Bronchial epithelial cell (primary cell): ENCODE measurements around the gene SIRT5. TPM values are rescaled to one million over a fixed set of nuclear protein-coding genes. Genes with fewer than 3 reads are reported as not detected.
A peak's percentile ranks its signal among the peaks of the same experiment; 100 is the strongest.

Experiments used
- DNase-seq: peaks from one replicate; pipeline ENCODE4 v3.0.0-alpha.2; 2010; ENCODE audit warnings: low read depth
- FAIRE-seq: peaks from 2 replicates; lab custom pipeline; 2011; peaks lifted over from hg19 to GRCh38; lab: Jason Lieb, UNC
- H3K27me3 ChIP-seq: 2 replicates; pipeline ENCODE4 v1.5.1; 2011; ENCODE audit warnings: low read length; ENCODE audit not compliant: control insufficient read depth, insufficient read depth
- H3K36me3 ChIP-seq: 2 replicates; pipeline ENCODE4 v1.5.1; 2011; ENCODE audit warnings: low read length; ENCODE audit not compliant: control insufficient read depth, insufficient read depth
- H3K4me3 ChIP-seq: 2 replicates; pipeline ENCODE4 v1.5.1; 2011; ENCODE audit warnings: mild to moderate bottlenecking, low read depth, low read length, control low read depth
- CTCF ChIP-seq: IDR thresholded peaks from 2 replicates; pipeline ENCODE4 v1.5.1; 2011; ENCODE audit warnings: mild to moderate bottlenecking, moderate library complexity, low read length, control low read depth, inconsistent platforms; ENCODE audit not compliant: insufficient read depth, severe bottlenecking
- total RNA-seq: library from RNA; depleted of rRNA; stranded (reverse); fragments of >200 nt; gene quantifications from 2 replicates; pipeline ENCODE4 v1.2.1, GENCODE V29; 2014

The SIRT5 gene
- total RNA-seq, 1 donor from 2014 or later, result 10.8 TPM

GRCh38 chr6:13589801-13590200 is 15.4 kb downstream of the SIRT5 start:
- no peak for TF ChIP-seq CTCF
- no peak for FAIRE-seq

GRCh38 chr6:13590574-13591153 is 16.3 kb downstream of the SIRT5 start:
- DNase-seq (no peak), FAIRE-seq (no peak)
- H3K4me3 ChIP-seq, result no peak overlapping the region
- H3K36me3 ChIP-seq, result peaks cover 11% of the 10 kb centered on the region
- no peak for TF ChIP-seq CTCF
- no peaks in the 10 kb centered on the region for H3K27me3 ChIP-seq

More at GRCh38 chr6:13589801-13590200, 15.4 kb downstream of the SIRT5 start:
- Histone ChIP-seq H3K4me3 (no peak overlapping the region), H3K36me3 (peaks cover 9% of the 10 kb centered on the region), H3K27me3 (no peaks in the 10 kb centered on the region)
- DNase-seq, result no peak

GRCh38 chr6:13591205-13591921 is 17.0 kb downstream of the SIRT5 start:
- peaks cover 11% of the 10 kb centered on the region for H3K36me3 ChIP-seq
- TF ChIP-seq CTCF, result no peak
- no peak for FAIRE-seq

GRCh38 chr6:13593103-13593502 is 18.7 kb downstream of the SIRT5 start:
- Histone ChIP-seq H3K27me3 (no peaks in the 10 kb centered on the region), H3K4me3 (no peak overlapping the region), H3K36me3 (peaks cover 5% of the 10 kb centered on the region)
- no peak for TF ChIP-seq CTCF
- DNase-seq (no peak), FAIRE-seq (no peak)

More at GRCh38 chr6:13591205-13591921, 17.0 kb downstream of the SIRT5 start:
- no peak overlapping the region for H3K4me3 ChIP-seq
- no peak for DNase-seq
- H3K27me3 ChIP-seq, result no peaks in the 10 kb centered on the region

GRCh38 chr6:13593720-13594119 is 19.3 kb downstream of the SIRT5 start:
- TF ChIP-seq CTCF, result no peak

GRCh38 chr6:13597073-13597472 is 22.7 kb downstream of the SIRT5 start:
- FAIRE-seq, result no peak
- TF ChIP-seq CTCF, result no peak
- no peak overlapping the region for H3K4me3 ChIP-seq
- peaks cover 5% of the 10 kb centered on the region for H3K36me3 ChIP-seq
- no peak for DNase-seq
- H3K27me3 ChIP-seq, result no peaks in the 10 kb centered on the region

More at GRCh38 chr6:13593720-13594119, 19.3 kb downstream of the SIRT5 start:
- no peak for FAIRE-seq
- H3K27me3 ChIP-seq, result no peaks in the 10 kb centered on the region
- H3K4me3 ChIP-seq, result no peak overlapping the region
- peak; percentile 44 for DNase-seq
- H3K36me3 ChIP-seq, result peaks cover 5% of the 10 kb centered on the region
